B cell (primary cell): ENCODE data around the gene CHTOP.

Source experiments
- CTCF ChIP-seq: fragments of 200-600 bp; IDR thresholded peaks from one replicate; pipeline ENCODE4 v1.8.0; 2022; ENCODE audit warnings: antibody characterized with exemption, mild to moderate bottlenecking
- EZH2 ChIP-seq: IDR thresholded peaks from 2 replicates; pipeline ENCODE4 v1.6.1; 2012; ENCODE audit warnings: borderline replicate concordance, low read depth, mild to moderate bottlenecking, moderate library complexity, low read length; ENCODE audit not compliant: insufficient read depth, poor library complexity, severe bottlenecking

- TF ChIP-seq CTCF, result no peak
- no peak for TF ChIP-seq EZH2
These were observed 3.9 kb upstream of the CHTOP start for GRCh38 chr1:153629971-153630370.
